CD4-positive, alpha-beta T cell treated with Interleukin-15 for 4 hours (primary cell): ENCODE results near the gene TNNI2.

Experiments
- DNase-seq: peaks from one replicate; pipeline ENCODE4 v3.0.0-alpha.2; 2020; ENCODE audit warnings: low spot score

Gene TNNI2

DNA sequence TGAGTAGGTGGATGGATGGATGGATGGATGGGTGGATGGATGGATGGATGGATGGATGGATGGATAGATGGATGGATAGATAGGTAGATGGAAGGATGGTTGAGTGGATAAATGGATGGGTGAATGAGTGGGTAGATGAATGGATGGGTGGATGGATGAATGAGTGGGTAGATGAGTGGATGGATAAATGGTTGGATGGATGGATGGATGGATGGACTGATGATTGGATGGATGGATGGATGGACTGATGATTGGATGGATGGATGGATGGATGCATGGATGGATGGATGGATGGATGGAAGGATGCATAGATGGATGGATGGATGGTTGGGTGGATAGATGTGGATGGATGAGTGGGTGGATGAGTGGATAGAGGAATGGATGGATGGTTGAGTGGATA lies 17.2 kb upstream of the TNNI2 start:
- DNase-seq, result no peak

DNA sequence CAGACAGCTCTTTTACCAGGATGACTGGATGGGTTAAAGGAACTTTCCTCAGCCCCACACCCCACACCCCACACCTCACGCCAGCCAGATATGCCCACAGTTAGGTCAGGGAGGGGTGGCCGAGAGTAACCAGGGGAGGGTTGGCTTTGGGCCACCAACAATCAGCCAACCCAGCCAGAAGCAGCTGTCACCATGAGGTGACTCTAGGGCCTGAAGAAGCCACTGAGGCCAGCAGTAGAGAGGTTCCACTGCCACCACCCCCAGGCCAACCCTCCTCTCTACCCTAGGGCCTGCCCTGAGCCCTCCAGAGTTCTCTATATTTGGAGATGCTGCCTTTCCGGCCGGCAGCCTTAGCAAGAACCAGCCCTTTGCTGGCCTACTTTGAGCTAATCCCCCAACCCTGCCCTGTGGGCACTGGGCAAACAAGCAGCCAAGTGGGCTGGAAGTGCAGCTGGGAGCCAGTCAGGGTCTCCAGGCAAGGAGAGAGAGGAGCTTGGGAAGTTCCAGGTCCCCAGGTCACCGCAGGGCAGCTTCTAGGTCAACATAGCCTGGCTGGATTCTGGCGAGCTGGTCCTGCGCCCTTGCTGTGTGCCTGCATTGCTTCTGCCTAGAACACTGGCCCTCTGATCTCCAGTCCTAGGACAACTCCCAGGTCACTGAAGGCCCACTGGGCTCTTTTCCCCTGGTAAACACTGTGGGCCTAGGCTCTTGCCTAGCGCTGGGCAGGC lies 16.0 kb upstream of the TNNI2 start:
- DNase-seq, result no peak

DNA sequence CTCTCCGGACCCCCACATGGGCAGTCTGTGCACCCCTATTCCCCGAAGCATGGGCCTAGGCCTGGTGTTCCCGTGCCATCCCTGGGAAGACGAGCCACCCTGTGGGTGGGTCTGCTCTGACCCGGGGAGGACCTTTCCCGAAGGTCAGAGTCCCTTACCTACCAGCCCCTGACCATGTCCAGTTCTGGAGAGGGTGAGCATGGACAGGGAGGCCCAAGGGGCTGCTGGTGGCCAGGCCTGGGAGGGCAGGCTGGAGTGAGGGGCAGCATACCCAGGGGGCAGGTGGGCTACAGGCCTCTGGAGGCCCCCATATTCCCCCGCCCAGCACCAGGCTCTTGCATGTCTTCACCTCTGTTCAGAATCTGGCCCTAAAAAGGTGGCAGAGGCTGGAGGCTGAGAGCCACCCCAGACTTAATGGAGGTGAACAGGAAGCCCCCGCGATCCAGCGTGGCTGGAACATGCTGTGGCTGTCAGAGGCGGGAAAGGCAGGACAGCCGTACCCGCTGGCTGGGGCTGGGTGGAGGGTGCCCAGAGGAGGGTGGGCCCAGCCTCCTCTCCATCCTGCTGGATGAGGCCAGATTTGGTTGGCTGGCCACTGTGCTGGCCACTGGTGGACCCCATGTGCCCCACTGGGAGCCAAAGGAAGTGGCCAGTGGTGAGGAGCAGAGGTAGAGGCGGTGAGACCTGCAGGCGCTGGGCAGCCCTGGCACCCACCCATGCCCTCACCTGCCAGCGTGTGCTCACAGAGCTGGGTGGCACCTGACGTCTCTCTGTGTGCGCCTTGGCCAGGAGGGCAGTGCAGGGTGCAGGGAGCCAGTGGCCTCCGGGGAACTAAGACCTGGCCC lies 15.2 kb upstream of the TNNI2 start:
- DNase-seq, result no peak

DNA sequence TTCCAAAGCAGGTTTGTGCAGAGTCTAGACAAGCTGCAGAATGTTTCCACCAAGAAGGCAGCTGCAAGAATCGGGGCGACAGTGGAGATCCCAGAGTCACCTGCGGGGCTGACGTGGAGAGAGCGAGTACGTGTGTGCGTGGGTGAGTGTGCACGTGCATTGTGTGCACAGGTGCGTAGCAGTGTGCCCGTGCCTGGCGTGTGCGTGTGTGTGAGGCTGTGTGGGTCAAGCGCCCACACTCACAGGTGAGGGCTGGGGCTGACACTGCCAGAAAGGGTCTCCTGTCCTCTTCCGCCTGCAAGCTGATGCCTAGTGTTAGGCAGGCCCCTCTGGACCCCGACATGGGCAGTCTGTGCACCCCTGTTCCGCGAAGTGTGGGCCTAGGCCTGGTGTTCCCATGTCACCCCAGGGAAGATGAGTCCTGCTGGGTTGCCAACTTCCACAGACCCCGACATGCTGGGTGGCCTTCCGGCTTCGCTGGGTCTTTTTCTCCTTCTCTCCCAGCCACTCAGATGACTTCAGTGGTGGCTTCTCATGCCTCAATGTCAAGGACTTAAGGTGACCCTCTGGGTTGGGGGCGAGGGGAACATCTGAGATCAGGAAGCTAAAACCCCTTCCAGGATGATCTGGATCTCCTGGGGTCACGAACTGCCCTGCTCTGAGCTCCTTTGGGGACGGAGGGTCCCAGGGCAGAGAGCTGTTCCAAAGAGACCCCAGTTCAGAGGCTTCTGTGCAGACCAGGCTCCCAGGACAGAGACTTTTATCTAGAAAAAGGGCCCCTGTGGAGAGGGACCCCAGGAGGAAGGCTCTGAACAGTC lies 14.4 kb upstream of the TNNI2 start:
- no peak for DNase-seq

DNA sequence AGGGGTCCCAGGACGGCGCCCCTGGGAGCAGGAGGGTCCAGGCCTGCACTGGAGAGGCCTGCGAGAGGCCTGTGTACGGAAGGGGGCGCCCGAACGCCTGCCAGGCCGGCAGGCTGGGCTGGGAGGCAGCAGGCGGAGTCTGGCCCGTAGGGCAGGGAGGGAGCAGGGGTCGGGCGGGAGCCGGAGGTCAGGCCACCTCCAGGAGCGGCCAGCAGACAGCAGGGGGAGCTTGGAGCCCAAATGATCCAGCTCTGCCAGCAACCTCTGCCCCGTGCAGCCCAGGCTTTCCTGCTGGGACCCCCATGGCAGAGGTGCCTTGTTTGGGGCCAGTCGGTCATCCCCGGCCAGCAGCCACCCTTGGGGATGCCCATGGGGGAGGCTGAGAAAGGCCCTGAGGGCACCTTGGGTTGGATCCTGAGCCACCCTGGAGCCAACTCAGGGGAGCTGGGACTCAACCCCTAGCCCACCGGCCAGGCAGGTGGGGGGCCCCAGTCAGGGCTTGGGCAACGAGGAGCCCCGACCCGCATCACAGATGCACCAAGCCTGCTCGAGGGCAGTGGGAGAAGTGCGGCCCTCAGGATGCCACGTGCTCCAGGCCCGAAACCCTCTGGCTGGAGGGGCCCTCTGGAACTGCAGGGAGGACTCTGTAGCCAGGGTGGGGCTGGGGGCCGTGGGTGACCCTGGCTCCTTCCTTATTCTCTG lies 13.6 kb upstream of the TNNI2 start:
- DNase-seq, result no peak

DNA sequence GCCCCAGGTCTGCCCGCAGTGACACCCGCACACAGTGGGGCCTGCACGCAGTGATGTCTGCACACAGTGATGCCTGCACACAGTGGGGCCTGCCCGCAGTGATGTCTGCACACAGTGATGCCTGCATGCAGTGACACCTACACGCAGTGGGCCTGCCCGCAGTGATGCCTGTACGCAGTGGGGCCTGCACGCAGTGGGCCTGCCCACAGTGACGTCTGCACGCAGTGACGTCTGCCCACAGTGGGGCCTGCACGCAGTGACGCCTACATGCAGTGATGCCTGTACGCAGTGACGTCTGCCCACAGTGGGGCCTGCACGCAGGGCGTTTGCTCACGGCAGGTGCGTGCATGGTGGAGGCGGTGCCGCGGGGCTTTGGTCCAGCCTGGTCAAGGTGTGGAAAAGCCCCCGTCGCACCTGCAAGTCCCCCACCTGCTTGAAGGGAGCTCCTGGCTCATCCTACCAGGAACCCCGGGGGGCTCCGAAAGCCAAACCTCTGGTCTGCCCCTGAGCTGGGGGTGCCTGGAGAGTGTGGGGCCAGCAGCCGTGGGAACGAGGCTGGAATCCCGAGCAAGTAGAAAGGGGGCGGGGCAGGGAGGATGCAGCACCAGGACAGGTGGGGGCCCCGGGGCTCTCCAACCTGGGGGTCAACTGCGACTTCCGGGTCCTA lies 12.9 kb upstream of the TNNI2 start:
- no peak for DNase-seq

DNA sequence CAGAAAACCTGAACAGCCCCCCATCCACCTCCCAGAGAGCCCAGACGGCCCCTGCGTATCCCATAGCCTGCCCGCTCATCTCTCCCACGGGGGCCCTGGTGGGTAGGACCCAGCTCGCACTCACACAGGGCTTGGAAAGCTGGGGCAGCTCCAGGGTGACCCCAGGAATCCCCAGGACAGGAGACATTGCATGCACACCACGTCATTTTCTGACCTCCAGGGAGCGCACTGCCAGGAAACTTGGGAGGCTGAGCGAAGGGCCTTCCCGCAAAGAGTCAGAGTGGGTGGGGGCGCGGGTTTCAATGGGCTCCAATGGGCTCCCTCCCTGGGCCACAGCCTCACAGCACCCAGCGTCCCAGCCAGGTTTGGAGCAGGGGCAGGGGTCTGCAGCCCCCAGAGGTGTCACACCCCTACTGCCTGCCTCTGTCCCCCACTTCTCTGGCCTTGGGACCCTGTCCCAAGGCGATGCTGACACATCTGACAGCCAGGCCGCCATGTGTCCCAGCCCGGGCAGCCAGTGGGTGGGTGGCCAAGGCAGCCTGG lies 12.2 kb upstream of the TNNI2 start:
- DNase-seq, result no peak

DNA sequence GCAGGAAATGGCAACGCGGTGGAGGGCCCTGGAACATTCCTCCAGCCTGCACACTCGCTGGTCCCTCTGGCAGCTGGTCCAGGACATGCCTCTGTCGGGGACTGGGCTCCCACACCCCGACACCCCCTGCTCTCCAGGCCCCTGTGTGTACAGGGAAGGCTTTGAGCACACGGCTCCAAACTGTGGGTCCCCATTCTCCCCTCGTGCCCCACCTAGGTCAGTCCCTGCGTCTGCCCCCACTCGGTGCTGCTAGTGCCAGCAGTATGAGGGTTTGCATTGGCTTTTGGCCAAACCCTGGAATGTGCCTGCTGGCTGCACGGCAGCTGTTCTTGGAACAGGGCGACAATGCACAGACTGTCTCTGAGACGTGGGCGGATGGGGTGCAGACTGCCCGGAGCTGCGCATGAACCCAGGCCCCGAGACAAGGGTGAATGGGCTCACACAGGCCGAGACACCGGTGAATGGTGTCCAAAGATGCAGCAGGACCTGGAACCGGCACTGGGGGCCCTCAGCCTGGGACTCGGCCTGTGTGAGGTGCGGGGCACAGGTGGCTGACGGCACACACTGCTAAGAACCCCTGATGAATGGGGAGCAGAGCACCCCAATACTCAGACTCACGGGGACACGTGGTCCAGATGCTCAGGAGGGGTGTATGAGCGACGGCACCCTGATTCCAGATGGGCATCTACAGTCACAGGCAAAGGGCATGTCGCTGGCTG lies 11.5 kb upstream of the TNNI2 start:
- DNase-seq, result no peak

DNA sequence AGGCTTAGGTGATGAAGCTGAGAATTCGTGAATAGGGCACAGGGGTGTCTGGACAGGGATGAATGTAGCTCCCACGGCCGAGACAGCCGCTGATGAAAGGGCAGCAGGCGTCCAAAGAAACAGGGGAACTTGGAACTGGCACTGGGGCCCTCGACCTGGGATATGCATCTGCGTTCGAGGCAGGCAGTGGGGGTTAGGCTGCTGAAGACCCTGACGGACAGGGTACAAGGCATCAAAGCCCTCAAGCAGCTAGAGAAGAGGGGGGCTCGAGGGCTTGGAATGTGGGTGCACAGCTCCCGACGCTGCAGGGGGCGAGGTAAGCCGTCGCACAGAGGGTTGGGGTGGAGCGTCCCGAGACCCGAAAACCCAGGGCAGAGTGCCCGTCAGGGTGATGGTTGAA lies 10.8 kb upstream of the TNNI2 start:
- no peak for DNase-seq

DNA sequence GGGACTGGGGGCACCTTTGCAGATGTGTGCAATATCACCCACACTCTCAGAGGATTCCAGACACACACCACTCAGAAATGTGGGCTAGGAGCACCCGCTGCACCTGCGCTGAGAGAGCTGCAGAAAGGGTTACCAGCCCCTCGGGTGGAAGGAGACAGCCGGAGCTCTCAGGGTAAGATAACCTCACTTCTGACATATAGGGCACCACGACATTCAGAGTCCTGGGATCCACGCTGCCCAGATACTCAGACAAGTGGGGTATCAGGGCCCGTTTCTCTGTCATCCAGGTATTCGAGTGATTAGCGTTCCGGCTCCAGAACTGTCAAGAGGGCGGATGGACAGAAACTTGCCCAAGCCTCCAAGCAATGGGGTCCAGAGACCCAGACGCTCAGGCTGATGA lies 10.2 kb upstream of the TNNI2 start:
- no peak for DNase-seq

DNA sequence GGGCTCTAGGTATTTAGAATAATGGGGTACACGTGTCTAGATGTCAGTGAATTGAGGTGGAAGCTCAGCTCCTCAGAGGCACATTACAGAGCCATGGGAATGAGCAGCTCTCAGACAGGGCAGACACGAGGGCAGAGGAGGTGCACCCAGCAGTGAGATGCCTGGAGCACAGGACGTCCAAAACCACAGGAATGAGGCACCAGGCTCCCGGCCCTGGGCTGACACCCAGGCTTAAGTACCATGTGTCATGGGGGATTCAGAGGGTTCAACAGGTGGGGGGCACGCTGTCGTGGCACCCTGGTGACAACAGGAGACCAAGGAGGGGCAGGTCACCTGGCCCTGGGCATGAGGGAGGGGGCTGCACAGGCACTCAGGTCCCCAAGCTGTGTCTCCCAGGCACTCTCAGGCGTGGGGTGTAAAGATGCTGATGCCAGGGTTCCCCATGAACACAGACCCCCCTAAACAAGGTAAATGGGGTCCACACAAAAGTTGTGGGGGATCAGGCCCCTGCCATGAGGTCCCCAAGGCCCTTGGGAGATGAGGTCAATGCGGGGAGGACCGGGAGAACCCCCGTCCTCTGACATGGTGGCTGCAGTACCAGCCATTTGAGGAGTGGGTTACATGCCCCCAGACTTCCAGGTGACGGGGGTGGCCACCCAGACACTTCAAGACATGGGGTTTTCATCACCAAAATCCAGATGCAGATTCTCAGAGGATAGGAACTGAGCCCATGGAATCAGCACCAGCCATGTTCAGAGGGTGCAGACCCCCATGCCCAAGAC lies 9.6 kb upstream of the TNNI2 start:
- DNase-seq, result no peak

DNA sequence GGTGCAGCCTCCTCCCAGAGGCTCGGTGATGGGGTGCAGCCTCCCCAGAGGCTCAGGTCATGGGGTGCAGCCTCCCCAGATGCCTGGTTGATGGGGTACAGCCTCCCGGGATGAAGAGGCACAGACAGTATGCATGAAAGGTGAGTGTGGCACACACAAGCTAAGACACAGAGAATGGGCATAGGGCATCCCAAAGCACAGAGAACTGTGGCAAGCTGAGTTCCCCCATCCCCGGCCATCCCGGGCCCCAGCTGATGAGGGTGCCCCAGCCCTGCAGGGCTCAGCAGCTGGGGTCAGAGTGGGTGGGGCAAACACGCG lies 8.8 kb upstream of the TNNI2 start:
- no peak for DNase-seq

DNA sequence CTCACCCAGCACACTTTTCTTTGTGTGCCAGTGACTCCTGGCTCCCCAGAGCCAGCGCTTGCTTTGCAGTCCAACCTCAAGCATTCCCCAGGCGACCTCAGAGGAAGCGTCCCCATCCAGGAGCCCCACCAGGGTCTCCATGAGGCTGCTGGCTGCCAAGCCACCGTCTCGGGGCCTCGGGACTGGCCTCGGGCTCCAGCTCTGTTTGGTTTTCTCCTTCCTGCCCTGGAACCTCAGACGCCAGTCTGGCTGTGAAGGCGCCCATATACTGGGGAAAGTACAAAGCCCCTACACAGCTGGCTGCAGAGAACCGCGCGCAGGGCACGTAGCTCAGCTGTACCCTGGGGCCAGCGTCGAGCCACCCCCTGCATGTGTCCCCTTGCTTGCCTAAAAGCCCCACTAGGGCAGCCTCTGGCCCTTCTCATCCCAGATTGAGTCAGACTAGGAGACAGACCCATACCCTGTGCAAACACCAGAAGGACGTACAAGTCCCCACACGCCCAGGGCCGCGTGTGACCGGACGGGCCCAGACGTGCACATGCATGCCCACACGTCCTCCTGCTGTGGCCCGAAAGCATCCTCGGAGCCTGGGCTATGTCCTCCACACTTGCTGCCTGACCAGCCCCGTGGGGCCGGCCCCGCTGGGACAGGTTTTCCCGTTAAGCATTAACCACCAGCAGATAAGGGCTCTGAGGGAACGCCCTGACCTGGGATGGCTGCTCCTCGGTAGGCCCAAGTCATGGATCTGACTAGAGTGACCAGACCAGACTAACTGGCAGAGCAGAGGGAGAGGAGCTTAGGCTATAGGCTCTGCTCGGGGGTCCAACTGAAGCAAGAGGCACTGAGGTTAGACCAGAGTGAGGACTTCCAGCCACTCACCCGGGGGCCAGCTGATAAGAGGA lies 8.2 kb upstream of the TNNI2 start:
- DNase-seq, result no peak

DNA sequence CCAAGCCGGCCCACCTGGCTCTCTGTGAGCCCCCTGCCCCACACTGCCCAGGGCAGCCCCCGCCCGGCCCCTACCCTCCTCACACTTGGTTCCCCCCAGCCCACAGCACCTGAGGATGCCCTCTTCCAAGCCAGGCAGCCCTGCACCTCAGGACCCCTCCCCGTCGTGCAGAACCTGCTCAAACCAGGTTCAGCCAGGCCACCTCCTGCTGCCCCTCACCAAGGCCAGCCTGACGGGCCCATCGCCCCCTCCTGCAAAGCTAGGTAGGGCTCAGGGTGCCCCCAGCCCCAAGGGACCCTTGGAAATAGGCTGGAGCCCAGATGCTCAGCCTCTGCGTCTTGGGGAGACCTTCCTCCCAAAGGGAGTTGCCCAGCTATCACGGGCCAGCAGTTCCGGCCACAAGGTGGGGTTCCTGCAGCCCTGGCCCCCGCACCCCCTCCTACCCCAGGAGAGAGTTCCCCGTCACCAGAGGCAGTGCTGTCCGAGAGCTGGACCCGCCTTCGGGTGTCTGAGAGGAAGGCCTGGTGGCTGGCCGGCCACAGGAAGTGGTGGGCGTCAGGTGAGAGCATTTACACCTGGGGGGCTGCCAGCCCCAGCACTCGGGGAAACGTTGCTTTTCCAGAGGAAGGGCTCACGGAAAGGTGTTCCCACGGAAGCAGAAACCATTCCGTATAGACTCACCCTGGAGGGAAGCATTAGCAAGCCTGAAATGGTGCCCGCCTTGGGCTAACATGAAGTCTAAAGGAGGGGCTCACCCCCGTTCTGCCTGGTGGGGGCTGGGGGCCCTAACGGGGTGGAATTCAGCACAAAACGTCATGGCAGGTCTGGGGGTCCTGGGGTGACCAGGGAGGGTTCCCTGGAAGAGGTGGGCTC lies 7.2 kb upstream of the TNNI2 start:
- DNase-seq, result no peak

DNA sequence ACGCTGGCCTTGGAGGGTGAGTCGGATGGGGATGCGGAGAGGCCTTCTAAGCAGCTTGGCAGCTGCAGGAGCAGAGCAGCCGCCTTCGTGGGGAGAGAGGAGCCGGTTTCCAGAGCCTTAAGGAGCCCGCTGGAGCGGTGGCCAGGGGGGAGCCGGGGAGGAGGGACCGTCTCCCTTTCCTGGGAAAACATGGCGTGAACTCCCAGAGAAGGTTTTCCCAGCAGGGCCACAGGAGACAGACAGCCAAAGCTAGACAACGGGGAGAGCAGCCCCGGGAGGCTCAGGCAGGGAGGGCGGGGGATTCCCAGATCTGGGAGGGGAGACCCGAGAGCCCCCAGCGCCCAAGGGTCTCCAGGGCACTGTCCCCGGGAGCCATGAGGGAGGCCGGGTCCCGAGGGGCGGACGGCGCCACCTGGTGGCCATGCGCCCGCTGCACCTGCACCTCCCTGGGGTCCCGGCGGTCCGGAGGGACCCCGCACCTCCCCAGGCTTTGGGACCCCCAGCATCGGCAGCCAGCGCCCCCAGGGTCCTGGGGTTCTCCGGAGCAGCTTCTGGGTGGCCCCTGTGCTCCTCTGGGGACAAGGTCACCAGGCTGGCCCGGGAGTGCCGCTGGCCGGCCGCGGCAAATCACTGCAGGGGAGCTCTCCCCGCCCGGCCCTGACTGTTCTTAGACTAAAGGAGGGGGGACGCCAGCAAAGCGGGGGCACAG lies 6.4 kb upstream of the TNNI2 start:
- peak; percentile 52 for DNase-seq

DNA sequence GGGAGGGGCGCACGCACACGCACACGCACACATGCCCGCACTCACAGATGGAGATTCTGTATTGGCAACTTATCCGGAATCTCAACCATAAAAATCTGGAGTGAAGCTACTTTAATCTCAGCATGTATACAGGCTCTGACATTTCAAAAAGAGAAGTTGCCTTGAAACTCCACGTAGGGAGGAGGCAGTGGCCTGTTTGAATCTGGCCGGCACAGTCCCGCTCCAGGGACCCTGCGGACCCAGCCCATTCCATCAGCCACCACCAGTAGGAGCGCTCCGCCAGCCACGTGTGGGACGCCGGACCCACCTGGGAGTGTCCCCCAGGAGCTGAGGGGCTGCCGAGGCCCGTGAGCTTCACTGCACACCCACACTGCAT lies 5.9 kb upstream of the TNNI2 start:
- no peak for DNase-seq

DNA sequence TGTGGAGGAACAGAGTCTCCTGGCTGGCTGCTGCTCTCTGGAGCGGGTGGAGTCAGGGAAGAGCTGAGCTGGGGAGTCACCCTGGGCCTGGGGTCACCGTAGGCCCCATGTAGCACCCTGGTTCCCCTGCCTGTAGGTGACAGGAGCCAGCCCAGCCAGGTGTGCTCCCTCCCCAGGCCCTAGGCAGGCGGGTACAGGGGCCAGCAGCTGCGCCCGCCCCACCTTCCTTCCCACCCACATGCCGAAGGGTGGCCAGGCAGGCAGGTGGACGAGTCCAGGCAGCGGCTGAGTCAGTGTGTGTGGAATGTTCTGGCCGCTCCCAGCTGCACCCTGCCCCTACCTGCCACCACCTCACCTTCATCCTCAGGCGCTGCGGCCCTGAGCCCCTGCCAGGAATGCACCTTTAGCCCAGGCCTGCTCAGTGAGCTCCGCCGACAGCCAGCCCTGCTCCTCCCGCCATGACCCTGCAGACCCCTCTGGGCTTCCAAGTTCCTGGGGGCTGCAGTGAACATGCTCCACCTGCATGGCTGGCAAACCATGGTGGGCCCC lies 4.6 kb upstream of the TNNI2 start:
- DNase-seq, result no peak
